Activated naive CD8-positive, alpha-beta T cell treated with anti-CD3 and anti-CD28 coated beads, Interleukin-2, amount 50 U/mL, for 24 hours (primary cell): Measurements from ENCODE around the gene RCSD1.
"Not testable (repeated sequence)": the region's sequence is repeated elsewhere in the genome, so short reads cannot be mapped to it uniquely, and the experiment has no call there.

Experiments
- ATAC-seq: fragments of 150-1000 bp; cut with Tn5 transposase; one replicate; pipeline ENCODE4 v1.10.0; 2021
- DNase-seq: peaks from one replicate; pipeline ENCODE4 v3.0.0; 2021
- H3K27ac Mint-ChIP-seq: one replicate; pipeline ENCODE4 v1.8.0; 2021; ENCODE audit warnings: mild to moderate bottlenecking, mixed read lengths
- H3K27me3 Mint-ChIP-seq: one replicate; pipeline ENCODE4 v1.8.0; 2021; ENCODE audit warnings: mixed read lengths
- H3K36me3 Mint-ChIP-seq: one replicate; pipeline ENCODE4 v1.8.0; 2021; ENCODE audit warnings: low read depth, mixed read lengths
- H3K4me1 Mint-ChIP-seq: one replicate; pipeline ENCODE4 v1.8.0; 2021; ENCODE audit warnings: mixed read lengths
- H3K4me3 Mint-ChIP-seq: one replicate; pipeline ENCODE4 v1.8.0; 2021; ENCODE audit warnings: mild to moderate bottlenecking, moderate library complexity, mixed read lengths
- H3K9me3 Mint-ChIP-seq: one replicate; pipeline ENCODE4 v1.8.0; 2021; ENCODE audit warnings: mixed read lengths

RCSD1 gene

DNA sequence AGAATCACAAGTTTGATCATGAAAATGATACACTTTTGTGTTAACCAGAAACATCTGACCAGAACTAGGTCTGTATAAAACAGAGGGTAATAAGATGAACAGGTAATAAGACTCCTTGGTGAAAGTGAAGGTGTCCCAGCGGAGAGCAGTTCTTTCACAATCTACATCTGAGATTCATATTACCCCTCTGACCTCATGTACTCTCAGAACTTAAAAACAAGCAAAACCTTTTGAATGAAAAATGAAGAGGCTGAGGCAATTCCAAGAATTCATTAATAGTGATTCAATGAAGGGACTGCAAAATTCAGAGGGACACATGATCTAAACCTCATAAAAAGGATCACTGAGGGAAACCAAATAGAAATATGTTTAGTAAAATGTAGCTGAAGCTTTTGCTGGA lies 80.8 kb downstream of the RCSD1 start:
- Mint-ChIP-seq H3K27ac (no peak overlapping the region), H3K4me1 (peaks cover 64% of the 10 kb centered on the region)
- DNase-seq = no peak

GRCh38 chr1:167711797-167712196 lies 81.8 kb downstream of the RCSD1 start:
- DNase-seq = no peak
- ATAC-seq = no peak
- Mint-ChIP-seq H3K27me3 (peaks cover 9% of the 10 kb centered on the region), H3K27ac (no peak overlapping the region), H3K4me1 (peaks cover 63% of the 10 kb centered on the region), H3K9me3 (no peaks in the 10 kb centered on the region), H3K36me3 (peaks cover 8% of the 10 kb centered on the region), H3K4me3 (no peak overlapping the region)

More for the DNA sequence above, 80.8 kb downstream of the RCSD1 start:
- peaks cover 8% of the 10 kb centered on the region for H3K36me3 Mint-ChIP-seq
- no peak overlapping the region for H3K4me3 Mint-ChIP-seq
- H3K9me3 Mint-ChIP-seq = no peaks in the 10 kb centered on the region
- peaks cover 9% of the 10 kb centered on the region for H3K27me3 Mint-ChIP-seq
- ATAC-seq = no peak

GRCh38 chr1:167713330-167714081 lies 83.5 kb downstream of the RCSD1 start:
- Mint-ChIP-seq H3K27me3 (peaks cover 9% of the 10 kb centered on the region), H3K27ac (peak overlapping the region; percentile 99), H3K36me3 (peaks cover 8% of the 10 kb centered on the region), H3K4me3 (peak overlapping the region; percentile 93), H3K4me1 (peaks cover 50% of the 10 kb centered on the region), H3K9me3 (no peaks in the 10 kb centered on the region)
- no peak for ATAC-seq
- DNase-seq = peak; percentile 37

- Mint-ChIP-seq H3K36me3 (peaks cover 8% of the 10 kb centered on the region), H3K27me3 (peaks cover 9% of the 10 kb centered on the region), H3K4me1 (peaks cover 48% of the 10 kb centered on the region), H3K27ac (peak overlapping the region; percentile 99), H3K4me3 (peak overlapping the region; percentile 93), H3K9me3 (no peaks in the 10 kb centered on the region)
- ATAC-seq (peak; percentile 75), DNase-seq (no peak)
Measured at GRCh38 chr1:167714098-167714438, 84.0 kb downstream of the RCSD1 start.

DNA sequence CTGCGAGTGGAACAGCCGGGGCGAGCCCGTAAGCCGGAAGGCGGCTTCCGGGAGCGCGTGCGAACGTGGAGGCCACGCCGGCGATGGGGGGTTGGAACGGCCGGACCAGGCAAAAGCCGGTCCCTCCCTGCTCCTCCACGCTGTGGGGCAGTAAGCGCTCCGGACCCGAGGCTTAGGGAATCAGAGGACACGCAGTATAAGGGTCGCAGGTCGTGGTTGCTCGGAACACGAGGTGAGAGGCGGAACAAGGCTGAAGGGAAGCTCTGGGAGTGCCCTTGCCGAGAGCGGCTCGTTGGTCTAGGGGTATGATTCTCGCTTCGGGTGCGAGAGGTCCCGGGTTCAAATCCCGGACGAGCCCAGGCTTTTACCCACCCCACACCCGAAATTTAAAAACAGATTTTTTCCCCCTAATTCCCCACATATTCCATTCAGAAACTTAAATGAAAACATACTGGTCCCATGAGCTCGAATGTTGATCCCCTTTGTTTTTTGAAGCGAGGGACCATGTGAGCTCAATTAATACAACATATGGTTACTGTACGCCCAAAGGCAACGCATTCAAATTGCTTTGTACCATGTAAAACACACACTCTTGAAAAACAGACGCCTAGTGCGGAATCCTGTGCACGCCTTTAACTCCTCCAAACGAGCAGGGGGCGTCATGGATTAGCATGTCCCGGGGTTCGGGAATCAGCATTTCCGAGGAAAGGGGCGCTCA lies 84.6 kb downstream of the RCSD1 start:
- ATAC-seq = peak; percentile 65
- Mint-ChIP-seq H3K36me3 (peaks cover 8% of the 10 kb centered on the region), H3K27me3 (peaks cover 9% of the 10 kb centered on the region), H3K9me3 (no peaks in the 10 kb centered on the region), H3K27ac (peak overlapping the region; percentile 99), H3K4me1 (peaks cover 50% of the 10 kb centered on the region), H3K4me3 (peak overlapping the region; percentile 93)
- peak; percentile 94 for DNase-seq

DNA sequence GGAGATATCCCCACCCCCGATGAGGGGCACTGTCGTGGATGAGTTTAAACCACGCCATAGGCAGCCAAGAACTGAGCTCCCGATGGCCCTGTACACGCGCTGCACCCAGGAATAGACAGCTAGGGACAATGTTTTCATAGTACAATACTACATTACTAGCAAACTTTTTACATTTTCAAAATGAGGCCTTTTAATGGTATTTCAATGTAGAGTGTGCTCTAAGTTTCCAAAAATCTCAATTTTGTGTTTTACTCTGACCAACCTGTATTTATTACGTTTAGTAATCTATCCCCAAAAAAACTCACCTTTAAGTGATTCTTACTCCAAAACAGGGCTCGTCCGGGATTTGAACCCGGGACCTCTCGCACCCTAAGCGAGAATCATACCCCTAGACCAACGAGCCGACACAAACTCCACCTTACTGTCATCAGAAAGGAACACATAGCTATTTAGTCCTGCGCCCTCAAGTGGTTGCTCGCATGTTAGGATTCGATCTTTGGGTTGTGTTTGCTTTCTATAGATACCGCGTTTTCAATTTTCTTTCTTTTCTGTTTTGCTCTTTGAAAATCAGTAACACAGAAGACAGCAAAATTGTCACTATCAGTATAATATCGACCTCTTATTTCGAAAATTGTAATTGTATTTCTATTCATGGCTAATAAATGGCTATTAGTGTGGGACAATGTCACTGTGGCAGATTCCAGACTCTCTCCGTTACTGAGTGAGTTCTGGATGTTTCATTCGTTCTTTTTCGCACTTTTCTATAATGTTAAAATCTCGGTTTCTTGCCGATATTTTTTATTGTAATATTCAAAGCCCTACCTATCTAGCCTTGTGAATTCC lies 85.3 kb downstream of the RCSD1 start:
- DNase-seq (peak; percentile 86), ATAC-seq (peak; percentile 59)
- peaks cover 51% of the 10 kb centered on the region for H3K4me1 Mint-ChIP-seq
- peak overlapping the region; percentile 99 for H3K27ac Mint-ChIP-seq
- H3K36me3 Mint-ChIP-seq = peaks cover 8% of the 10 kb centered on the region
- no peaks in the 10 kb centered on the region for H3K9me3 Mint-ChIP-seq
- peak overlapping the region; percentile 93 for H3K4me3 Mint-ChIP-seq
- peaks cover 9% of the 10 kb centered on the region for H3K27me3 Mint-ChIP-seq

DNA sequence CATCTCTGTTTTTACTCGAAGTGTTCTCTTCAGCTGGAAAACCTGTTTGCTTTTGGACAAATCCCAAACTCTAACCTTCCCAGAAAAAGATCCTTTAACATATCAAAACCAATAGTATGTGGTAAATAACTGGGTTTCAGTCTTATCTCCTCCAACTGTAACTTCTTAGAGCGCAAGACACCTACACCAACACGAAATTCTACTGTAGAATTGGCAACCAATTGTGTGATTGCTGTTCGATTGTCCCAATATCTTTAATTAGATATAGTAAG lies 85.9 kb downstream of the RCSD1 start:
- H3K4me1 Mint-ChIP-seq = peaks cover 52% of the 10 kb centered on the region

GRCh38 chr1:167717351-167717750 lies 87.3 kb downstream of the RCSD1 start:
- H3K27ac Mint-ChIP-seq = peak overlapping the region; percentile 64
- no peak for DNase-seq

More for the DNA sequence above, 85.9 kb downstream of the RCSD1 start:
- ATAC-seq (no peak), DNase-seq (no peak)
- H3K36me3 Mint-ChIP-seq = peaks cover 8% of the 10 kb centered on the region
- H3K27me3 Mint-ChIP-seq = peaks cover 9% of the 10 kb centered on the region
- no peaks in the 10 kb centered on the region for H3K9me3 Mint-ChIP-seq
- H3K4me3 Mint-ChIP-seq = peak overlapping the region; percentile 93
- H3K27ac Mint-ChIP-seq = peak overlapping the region; percentile 99

GRCh38 chr1:167718914-167719691 lies 89.1 kb downstream of the RCSD1 start:
- H3K4me3 Mint-ChIP-seq = peak overlapping the region; percentile 45
- peaks cover 8% of the 10 kb centered on the region for H3K36me3 Mint-ChIP-seq
- no peaks in the 10 kb centered on the region for H3K9me3 Mint-ChIP-seq
- DNase-seq (no peak), ATAC-seq (no peak)
- H3K27me3 Mint-ChIP-seq = peaks cover 11% of the 10 kb centered on the region
- H3K27ac Mint-ChIP-seq = no peak overlapping the region
- H3K4me1 Mint-ChIP-seq = peaks cover 60% of the 10 kb centered on the region

More at GRCh38 chr1:167717351-167717750, 87.3 kb downstream of the RCSD1 start:
- Mint-ChIP-seq H3K9me3 (no peaks in the 10 kb centered on the region), H3K4me1 (peaks cover 58% of the 10 kb centered on the region), H3K4me3 (peak overlapping the region; percentile 93), H3K36me3 (peaks cover 8% of the 10 kb centered on the region), H3K27me3 (peaks cover 11% of the 10 kb centered on the region)
- no peak for ATAC-seq

DNA sequence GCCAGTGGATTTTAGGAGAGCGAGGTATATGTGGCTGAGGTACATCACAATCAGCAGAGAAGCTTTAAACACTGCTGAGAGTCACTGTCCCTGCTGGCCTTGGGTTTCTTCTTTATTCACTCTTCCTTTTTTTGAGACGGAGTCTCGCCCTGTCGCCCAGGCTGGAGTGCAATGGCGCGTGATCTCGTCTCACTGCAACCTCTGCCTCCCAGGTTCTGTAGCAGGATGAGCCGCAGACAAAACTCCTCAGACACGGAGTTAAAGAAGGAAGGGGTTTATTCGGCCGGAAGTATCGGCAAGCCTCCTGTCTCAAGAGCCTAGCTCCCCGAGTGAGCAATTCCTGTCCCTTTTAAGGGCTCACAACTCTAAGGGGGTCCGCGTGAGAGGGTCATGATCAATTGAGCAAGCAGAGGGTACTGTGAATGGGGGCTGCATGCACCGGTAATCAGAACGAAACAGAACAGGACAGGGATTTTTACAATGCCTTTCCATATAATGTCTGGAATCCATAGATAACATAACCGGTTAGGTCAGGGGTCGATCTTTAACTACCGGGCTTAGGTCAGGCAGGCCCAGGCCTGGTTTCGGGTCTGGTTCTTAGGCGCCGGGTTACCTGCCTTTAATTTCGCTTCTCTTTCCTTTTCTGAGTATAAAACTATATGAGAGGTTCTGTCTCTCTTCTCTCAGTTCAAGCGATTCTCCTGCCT lies 89.8 kb downstream of the RCSD1 start:
- not testable (repeated sequence) for ATAC-seq, H3K4me3 Mint-ChIP-seq, H3K36me3 Mint-ChIP-seq, DNase-seq, H3K27me3 Mint-ChIP-seq, H3K9me3 Mint-ChIP-seq
- peaks cover 60% of the 10 kb centered on the region for H3K4me1 Mint-ChIP-seq
- H3K27ac Mint-ChIP-seq = peak overlapping the region; percentile 24

DNA sequence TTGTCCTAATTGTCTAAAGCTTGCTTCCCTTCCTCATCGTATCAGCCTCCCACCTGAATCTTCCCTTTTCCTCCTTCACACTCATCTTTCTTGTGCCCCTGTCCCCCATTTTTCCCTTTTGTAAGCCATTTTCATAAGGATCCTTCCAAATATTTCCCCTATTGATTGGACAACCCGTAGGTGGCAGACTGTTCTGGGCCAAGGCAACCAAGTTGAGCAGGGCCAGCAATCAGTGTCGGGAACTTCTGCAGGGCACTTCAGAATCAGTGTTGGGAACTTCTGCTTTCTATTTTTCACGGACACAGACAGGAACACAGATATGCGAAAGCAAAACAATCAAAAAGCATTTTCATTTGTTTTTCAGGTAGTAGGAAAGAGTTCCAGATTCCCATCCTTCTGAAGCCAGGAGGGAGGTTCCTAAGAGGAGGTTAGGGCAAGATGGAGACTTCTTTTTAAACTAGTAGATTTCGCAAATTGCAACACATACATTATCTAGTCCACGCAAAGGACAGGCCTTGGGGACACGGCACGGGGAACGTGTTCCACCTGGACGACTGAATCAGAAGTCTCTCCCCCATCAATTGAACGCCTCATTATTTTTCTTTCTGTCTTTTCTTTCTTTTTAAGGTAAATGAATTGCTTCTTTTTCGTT lies 91.1 kb downstream of the RCSD1 start:
- no peaks in the 10 kb centered on the region for H3K9me3 Mint-ChIP-seq
- H3K4me1 Mint-ChIP-seq = peaks cover 54% of the 10 kb centered on the region
- ATAC-seq (no peak), DNase-seq (no peak)
- peaks cover 2% of the 10 kb centered on the region for H3K27me3 Mint-ChIP-seq
- peaks cover 2% of the 10 kb centered on the region for H3K36me3 Mint-ChIP-seq
- H3K27ac Mint-ChIP-seq = peak overlapping the region; percentile 71
- peak overlapping the region; percentile 89 for H3K4me3 Mint-ChIP-seq

DNA sequence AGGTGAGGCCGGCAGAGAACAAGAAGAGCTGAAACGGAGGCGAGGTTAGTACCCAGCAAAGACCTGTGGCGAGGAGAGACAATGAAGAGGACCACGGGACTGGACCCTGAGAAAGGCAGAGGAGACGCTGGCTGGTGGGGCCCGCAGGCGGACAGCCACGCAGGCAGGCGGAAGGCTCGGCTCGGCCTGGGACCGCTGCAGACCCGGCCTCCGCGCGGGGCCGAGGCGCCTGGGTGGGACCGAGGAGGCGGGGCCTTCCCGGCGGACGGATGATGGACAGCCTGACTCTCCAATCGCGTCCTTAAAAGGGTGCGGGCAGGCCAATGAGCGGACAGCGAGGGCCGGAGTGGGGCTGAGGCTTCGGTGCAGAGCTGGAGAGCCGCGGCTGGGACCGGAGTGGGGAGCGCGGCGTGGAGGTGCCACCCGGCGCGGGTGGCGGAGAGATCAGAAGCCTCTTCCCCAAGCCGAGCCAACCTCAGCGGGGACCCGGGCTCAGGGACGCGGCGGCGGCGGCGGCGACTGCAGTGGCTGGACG lies 91.7 kb downstream of the RCSD1 start, which contains the start of gene MPZL1:
Gene MPZL1, plus strand, starts transcription at position 366 of the 535 bp plus-strand sequence. CDS start 170 bp downstream, outside the sequence.
- peak; percentile 97 for DNase-seq
- peak; percentile 99 for ATAC-seq
- Mint-ChIP-seq H3K27me3 (peaks cover 2% of the 10 kb centered on the region), H3K4me1 (peaks cover 55% of the 10 kb centered on the region), H3K27ac (peak within 1 kb of the TSS; percentile 71), H3K36me3 (peaks cover 2% of the 10 kb centered on the region), H3K9me3 (no peaks in the 10 kb centered on the region), H3K4me3 (peak within 1 kb of the TSS; percentile 89)
